HEK293 (cell line): ENCODE results near the gene CEMP1.

Experiments used
- BCL11A ChIP-seq: fragments of 450-650 bp; formaldehyde crosslinking; IDR thresholded peaks from 2 replicates; pipeline ENCODE4 v1.5.1; 2016; ENCODE audit warnings: low read depth, missing biosample characterization, missing genetic modification characterization
- FEZF1 ChIP-seq: fragments of 450-650 bp; formaldehyde crosslinking; IDR thresholded peaks from 2 replicates; pipeline ENCODE4 v1.5.1; 2016; ENCODE audit warnings: missing biosample characterization, missing genetic modification characterization
- GLIS2 ChIP-seq: fragments of 450-650 bp; formaldehyde crosslinking; IDR thresholded peaks from 2 replicates; pipeline ENCODE4 v1.5.1; 2016; ENCODE audit warnings: missing biosample characterization, missing genetic modification characterization
- IKZF3 ChIP-seq: fragments of 450-650 bp; IDR thresholded peaks from 2 replicates; pipeline ENCODE4 v1.5.0; 2018; ENCODE audit warnings: missing biosample characterization, mild to moderate bottlenecking, missing genetic modification characterization, moderate library complexity
- PBX3 ChIP-seq: sonication (generic); formaldehyde crosslinking; IDR thresholded peaks from 2 replicates; pipeline ENCODE4 v1.8.1; 2022; ENCODE audit warnings: mild to moderate bottlenecking, moderate library complexity, missing genetic modification reagents
- SALL2 ChIP-seq: fragments of 450-650 bp; formaldehyde crosslinking; IDR thresholded peaks from 2 replicates; pipeline ENCODE4 v1.5.0; 2017; ENCODE audit warnings: missing biosample characterization, mild to moderate bottlenecking, missing genetic modification characterization, borderline replicate concordance
- SP2 ChIP-seq: fragments of 450-650 bp; formaldehyde crosslinking; IDR thresholded peaks from 2 replicates; pipeline ENCODE4 v1.5.1; 2016; ENCODE audit warnings: missing biosample characterization, missing genetic modification characterization
- YY2 ChIP-seq: fragments of 450-650 bp; formaldehyde crosslinking; IDR thresholded peaks from 2 replicates; pipeline ENCODE4 v1.5.1; 2016; ENCODE audit warnings: missing biosample characterization, missing genetic modification characterization
- ZBTB1 ChIP-seq: fragments of 450-650 bp; formaldehyde crosslinking; IDR thresholded peaks from 2 replicates; pipeline ENCODE4 v1.5.1; 2016; ENCODE audit warnings: missing biosample characterization, missing genetic modification characterization
- ZBTB7A ChIP-seq: fragments of 450-650 bp; formaldehyde crosslinking; IDR thresholded peaks from 2 replicates; pipeline ENCODE4 v1.5.1; 2016; ENCODE audit warnings: low read depth, missing biosample characterization, missing genetic modification characterization
- ZFP69B ChIP-seq: fragments of 450-650 bp; formaldehyde crosslinking; IDR thresholded peaks from 2 replicates; pipeline ENCODE4 v1.5.1; 2016; ENCODE audit warnings: missing biosample characterization, missing genetic modification characterization
- ZNF121 ChIP-seq: fragments of 450-650 bp; formaldehyde crosslinking; IDR thresholded peaks from 2 replicates; pipeline ENCODE4 v1.5.1; 2016; ENCODE audit warnings: missing biosample characterization, missing genetic modification characterization
- ZNF157 ChIP-seq: fragments of 450-650 bp; formaldehyde crosslinking; IDR thresholded peaks from 2 replicates; pipeline ENCODE4 v1.5.1; 2016; ENCODE audit warnings: missing biosample characterization, missing genetic modification characterization
- ZNF292 ChIP-seq: fragments of 450-650 bp; formaldehyde crosslinking; IDR thresholded peaks from 2 replicates; pipeline ENCODE4 v1.5.1; 2016; ENCODE audit warnings: low read depth, missing biosample characterization, missing genetic modification characterization, borderline replicate concordance
- ZNF362 ChIP-seq: fragments of 450-650 bp; formaldehyde crosslinking; IDR thresholded peaks from 2 replicates; pipeline ENCODE4 v1.5.1; 2016; ENCODE audit warnings: missing biosample characterization, missing genetic modification characterization
- ZNF398 ChIP-seq: fragments of 450-650 bp; formaldehyde crosslinking; IDR thresholded peaks from 2 replicates; pipeline ENCODE4 v1.5.1; 2017; ENCODE audit warnings: missing biosample characterization, missing genetic modification characterization
- ZNF416 ChIP-seq: fragments of 450-650 bp; formaldehyde crosslinking; IDR thresholded peaks from 2 replicates; pipeline ENCODE4 v1.5.1; 2016; ENCODE audit warnings: missing biosample characterization, missing genetic modification characterization
- ZNF423 ChIP-seq: fragments of 450-650 bp; formaldehyde crosslinking; IDR thresholded peaks from 2 replicates; pipeline ENCODE4 v1.5.1; 2016; ENCODE audit warnings: missing biosample characterization, missing genetic modification characterization
- ZNF549 ChIP-seq: fragments of 450-650 bp; IDR thresholded peaks from 2 replicates; pipeline ENCODE4 v1.5.1; 2018; ENCODE audit warnings: missing biosample characterization, missing genetic modification characterization, mild to moderate bottlenecking, inconsistent platforms, moderate library complexity
- ZNF561 ChIP-seq: fragments of 450-650 bp; IDR thresholded peaks from 2 replicates; pipeline ENCODE4 v1.5.1; 2018; ENCODE audit warnings: missing biosample characterization, missing genetic modification characterization, borderline replicate concordance
- ZNF626 ChIP-seq: fragments of 450-650 bp; sonication (Bioruptor Pico); formaldehyde crosslinking; IDR thresholded peaks from 2 replicates; pipeline ENCODE4 v1.5.1; 2018; ENCODE audit warnings: missing biosample characterization, missing genetic modification characterization, inconsistent platforms
- ZNF701 ChIP-seq: fragments of 450-650 bp; formaldehyde crosslinking; IDR thresholded peaks from 2 replicates; pipeline ENCODE4 v1.5.1; 2016; ENCODE audit warnings: missing biosample characterization, missing genetic modification characterization
- TF ChIP-seq, protein P1 (sequence below): fragments of 450-650 bp; formaldehyde crosslinking; IDR thresholded peaks from 2 replicates; pipeline ENCODE4 v1.5.0; 2017; ENCODE audit warnings: missing biosample characterization, missing genetic modification characterization, borderline replicate concordance
- TF ChIP-seq, protein P2 (sequence below): fragments of 450-650 bp; formaldehyde crosslinking; IDR thresholded peaks from 2 replicates; pipeline ENCODE4 v1.5.1; 2016; ENCODE audit warnings: missing biosample characterization, missing genetic modification characterization
- TF ChIP-seq, protein P3 (sequence below): fragments of 450-650 bp; formaldehyde crosslinking; IDR thresholded peaks from 2 replicates; pipeline ENCODE4 v1.5.1; 2017; ENCODE audit warnings: missing biosample characterization, missing genetic modification characterization
- TF ChIP-seq, protein P4 (sequence below): fragments of 450-650 bp; formaldehyde crosslinking; IDR thresholded peaks from 2 replicates; pipeline ENCODE4 v1.5.1; 2016; ENCODE audit warnings: missing biosample characterization, missing genetic modification characterization

Gene CEMP1

DNA sequence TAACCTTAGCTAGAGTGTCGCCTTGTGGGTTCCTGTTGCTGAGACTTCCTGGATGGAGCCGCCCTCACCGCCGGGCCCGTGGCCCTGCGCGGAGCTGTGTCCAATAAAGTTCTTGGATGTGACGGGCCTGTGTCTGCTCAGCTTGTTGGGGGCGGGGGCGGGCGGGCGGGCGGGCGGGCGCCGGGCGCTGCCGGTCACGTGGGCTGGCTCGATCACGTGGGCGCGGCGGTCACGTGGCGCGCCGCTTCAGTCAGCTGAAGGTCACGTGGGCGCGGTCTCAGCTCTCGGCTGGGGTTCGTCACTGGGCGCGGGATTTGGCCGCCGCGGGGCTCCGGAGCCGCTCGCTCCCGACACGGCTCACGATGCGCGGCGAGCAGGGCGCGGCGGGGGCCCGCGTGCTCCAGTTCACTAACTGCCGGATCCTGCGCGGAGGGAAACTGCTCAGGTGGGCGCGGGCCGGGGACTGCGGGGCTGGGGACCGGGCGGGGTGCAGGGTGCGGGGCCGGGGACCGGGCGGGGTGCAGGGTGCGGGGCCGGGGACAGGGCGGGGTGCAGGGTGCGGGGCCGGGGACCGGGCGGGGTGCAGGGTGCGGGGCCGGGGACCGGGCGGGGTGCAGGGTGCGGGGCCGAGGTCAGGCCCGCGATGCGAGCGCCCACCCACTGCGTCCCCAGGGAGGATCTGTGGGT lies 11.0 kb downstream of the CEMP1 start, which contains the start of gene AMDHD2 (continued):
- TF ChIP-seq, protein P1, sequence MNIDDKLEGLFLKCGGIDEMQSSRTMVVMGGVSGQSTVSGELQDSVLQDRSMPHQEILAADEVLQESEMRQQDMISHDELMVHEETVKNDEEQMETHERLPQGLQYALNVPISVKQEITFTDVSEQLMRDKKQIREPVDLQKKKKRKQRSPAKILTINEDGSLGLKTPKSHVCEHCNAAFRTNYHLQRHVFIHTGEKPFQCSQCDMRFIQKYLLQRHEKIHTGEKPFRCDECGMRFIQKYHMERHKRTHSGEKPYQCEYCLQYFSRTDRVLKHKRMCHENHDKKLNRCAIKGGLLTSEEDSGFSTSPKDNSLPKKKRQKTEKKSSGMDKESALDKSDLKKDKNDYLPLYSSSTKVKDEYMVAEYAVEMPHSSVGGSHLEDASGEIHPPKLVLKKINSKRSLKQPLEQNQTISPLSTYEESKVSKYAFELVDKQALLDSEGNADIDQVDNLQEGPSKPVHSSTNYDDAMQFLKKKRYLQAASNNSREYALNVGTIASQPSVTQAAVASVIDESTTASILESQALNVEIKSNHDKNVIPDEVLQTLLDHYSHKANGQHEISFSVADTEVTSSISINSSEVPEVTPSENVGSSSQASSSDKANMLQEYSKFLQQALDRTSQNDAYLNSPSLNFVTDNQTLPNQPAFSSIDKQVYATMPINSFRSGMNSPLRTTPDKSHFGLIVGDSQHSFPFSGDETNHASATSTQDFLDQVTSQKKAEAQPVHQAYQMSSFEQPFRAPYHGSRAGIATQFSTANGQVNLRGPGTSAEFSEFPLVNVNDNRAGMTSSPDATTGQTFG (tag by site-specific recombination): no peak
- TF ChIP-seq ZNF626: no peak
- no peak for TF ChIP-seq ZNF423 (tag by site-specific recombination)
- no peak for TF ChIP-seq ZFP69B
- TF ChIP-seq ZNF416: no peak
- TF ChIP-seq GLIS2: no peak
- TF ChIP-seq ZBTB7A (tag by site-specific recombination): no peak
- TF ChIP-seq ZNF157: no peak
- TF ChIP-seq IKZF3 (tag by site-specific recombination): no peak
- peak; percentile 46 for TF ChIP-seq PBX3
- TF ChIP-seq, protein P2, sequence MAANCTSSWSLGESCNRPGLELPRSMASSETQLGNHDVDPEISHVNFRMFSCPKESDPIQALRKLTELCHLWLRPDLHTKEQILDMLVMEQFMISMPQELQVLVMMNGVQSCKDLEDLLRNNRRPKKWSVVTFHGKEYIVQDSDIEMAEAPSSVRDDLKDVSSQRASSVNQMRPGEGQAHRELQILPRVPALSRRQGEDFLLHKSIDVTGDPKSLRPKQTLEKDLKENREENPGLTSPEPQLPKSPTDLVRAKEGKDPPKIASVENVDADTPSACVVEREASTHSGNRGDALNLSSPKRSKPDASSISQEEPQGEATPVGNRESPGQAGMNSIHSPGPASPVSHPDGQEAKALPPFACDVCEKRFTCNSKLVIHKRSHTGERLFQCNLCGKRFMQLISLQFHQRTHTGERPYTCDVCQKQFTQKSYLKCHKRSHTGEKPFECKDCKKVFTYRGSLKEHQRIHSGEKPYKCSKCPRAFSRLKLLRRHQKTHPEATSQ (tag by site-specific recombination): 0 out of 2 replicates have a peak, but pooled peaks have one; percentile 52
- TF ChIP-seq ZNF121 (tag by site-specific recombination): no peak
- no peak for TF ChIP-seq ZNF292 (tag by site-specific recombination)
- no peak for TF ChIP-seq FEZF1 (tag by site-specific recombination)
- TF ChIP-seq ZNF549 (tag by site-specific recombination): no peak
- TF ChIP-seq ZNF561 (tag by site-specific recombination): no peak
- TF ChIP-seq ZBTB1 (tag by site-specific recombination): no peak
- TF ChIP-seq SP2: peak; percentile 60
- TF ChIP-seq, protein P3, sequence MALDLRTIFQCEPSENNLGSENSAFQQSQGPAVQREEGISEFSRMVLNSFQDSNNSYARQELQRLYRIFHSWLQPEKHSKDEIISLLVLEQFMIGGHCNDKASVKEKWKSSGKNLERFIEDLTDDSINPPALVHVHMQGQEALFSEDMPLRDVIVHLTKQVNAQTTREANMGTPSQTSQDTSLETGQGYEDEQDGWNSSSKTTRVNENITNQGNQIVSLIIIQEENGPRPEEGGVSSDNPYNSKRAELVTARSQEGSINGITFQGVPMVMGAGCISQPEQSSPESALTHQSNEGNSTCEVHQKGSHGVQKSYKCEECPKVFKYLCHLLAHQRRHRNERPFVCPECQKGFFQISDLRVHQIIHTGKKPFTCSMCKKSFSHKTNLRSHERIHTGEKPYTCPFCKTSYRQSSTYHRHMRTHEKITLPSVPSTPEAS (tag by site-specific recombination): no peak
- TF ChIP-seq, protein P4, sequence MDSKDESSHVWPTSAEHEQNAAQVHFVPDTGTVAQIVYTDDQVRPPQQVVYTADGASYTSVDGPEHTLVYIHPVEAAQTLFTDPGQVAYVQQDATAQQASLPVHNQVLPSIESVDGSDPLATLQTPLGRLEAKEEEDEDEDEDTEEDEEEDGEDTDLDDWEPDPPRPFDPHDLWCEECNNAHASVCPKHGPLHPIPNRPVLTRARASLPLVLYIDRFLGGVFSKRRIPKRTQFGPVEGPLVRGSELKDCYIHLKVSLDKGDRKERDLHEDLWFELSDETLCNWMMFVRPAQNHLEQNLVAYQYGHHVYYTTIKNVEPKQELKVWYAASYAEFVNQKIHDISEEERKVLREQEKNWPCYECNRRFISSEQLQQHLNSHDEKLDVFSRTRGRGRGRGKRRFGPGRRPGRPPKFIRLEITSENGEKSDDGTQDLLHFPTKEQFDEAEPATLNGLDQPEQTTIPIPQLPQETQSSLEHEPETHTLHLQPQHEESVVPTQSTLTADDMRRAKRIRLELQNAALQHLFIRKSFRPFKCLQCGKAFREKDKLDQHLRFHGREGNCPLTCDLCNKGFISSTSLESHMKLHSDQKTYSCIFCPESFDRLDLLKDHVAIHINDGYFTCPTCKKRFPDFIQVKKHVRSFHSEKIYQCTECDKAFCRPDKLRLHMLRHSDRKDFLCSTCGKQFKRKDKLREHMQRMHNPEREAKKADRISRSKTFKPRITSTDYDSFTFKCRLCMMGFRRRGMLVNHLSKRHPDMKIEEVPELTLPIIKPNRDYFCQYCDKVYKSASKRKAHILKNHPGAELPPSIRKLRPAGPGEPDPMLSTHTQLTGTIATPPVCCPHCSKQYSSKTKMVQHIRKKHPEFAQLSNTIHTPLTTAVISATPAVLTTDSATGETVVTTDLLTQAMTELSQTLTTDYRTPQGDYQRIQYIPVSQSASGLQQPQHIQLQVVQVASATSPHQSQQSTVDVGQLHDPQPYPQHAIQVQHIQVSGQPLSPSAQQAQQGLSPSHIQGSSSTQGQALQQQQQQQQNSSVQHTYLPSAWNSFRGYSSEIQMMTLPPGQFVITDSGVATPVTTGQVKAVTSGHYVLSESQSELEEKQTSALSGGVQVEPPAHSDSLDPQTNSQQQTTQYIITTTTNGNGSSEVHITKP (tag by site-specific recombination): no peak
- no peak for TF ChIP-seq BCL11A (tag by site-specific recombination)
- TF ChIP-seq YY2 (tag by site-specific recombination): no peak
- TF ChIP-seq ZNF398: no peak
- TF ChIP-seq SALL2 (tag by site-specific recombination): no peak
- TF ChIP-seq ZNF362 (tag by site-specific recombination): no peak
- no peak for TF ChIP-seq ZNF701
